Measurements from ENCODE around the gene PGA4.
"Not testable (repeated sequence)": the region's sequence is repeated elsewhere in the genome, so short reads cannot be mapped to it uniquely, and the experiment has no call there.

PGA4 gene

GRCh38 chr11:61187505-61188130 is 34.5 kb upstream of the PGA4 start:
- H3K27ac ChIP-seq (ENCODE audit: low read length), result no peak overlapping the region
- H3K4me3 ChIP-seq (ENCODE audit: low read length in 2 of 2), result no peak overlapping the region

DNA sequence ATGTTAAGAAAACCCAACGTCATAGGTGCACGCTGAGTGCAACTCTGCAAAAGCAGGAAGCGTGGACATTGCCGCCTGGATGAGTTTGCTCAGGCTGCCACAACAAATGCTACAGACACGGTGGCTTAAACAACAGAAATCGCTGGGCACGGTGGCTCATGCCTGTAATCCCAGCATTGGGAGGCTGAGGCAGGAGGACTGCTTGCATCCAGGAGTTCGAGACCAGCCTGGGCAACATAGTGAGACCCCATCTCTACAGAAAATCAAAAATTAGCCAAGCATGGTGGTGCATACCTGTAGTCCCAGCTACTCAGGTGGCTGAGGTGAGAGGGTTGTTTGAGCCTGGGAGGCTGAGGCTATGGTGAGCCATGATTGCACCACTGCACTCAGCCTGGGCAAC is 32.2 kb upstream of the PGA4 start:
- no peak overlapping the region for H3K9ac ChIP-seq (ENCODE audit: low read length in 2 of 2)
- H3K36me3 ChIP-seq (ENCODE audit: control insufficient read depth in 2 of 2, insufficient read depth in 2 of 2, low read length in 2 of 2), result no peaks in the 10 kb centered on the region
- H3K9me3 ChIP-seq (ENCODE audit: control insufficient read depth in 2 of 2, low read length in 2 of 2), result no peaks in the 10 kb centered on the region
- no peak overlapping the region for H3K4me3 ChIP-seq (ENCODE audit: low read length in 2 of 2)
- H3K27me3 ChIP-seq (ENCODE audit: control insufficient read depth in 1 of 2, insufficient read depth in 2 of 2, low read length in 2 of 2), result peaks cover 0 to 2% of the 10 kb centered on the region in 2 donors
- no peaks in the 10 kb centered on the region for H3K4me1 ChIP-seq (ENCODE audit: control insufficient read depth, insufficient read depth, low read length)
- H3K27ac ChIP-seq (ENCODE audit: low read length), result no peak overlapping the region

More at GRCh38 chr11:61187505-61188130, 34.5 kb upstream of the PGA4 start:
- no peak overlapping the region for H3K9ac ChIP-seq (ENCODE audit: low read length in 2 of 2)
- no peaks in the 10 kb centered on the region for H3K4me1 ChIP-seq (ENCODE audit: control insufficient read depth, insufficient read depth, low read length)
- no peaks in the 10 kb centered on the region for H3K36me3 ChIP-seq (ENCODE audit: control insufficient read depth in 2 of 2, insufficient read depth in 2 of 2, low read length in 2 of 2)
- peaks cover 0 to 2% of the 10 kb centered on the region in 2 donors for H3K27me3 ChIP-seq (ENCODE audit: control insufficient read depth in 1 of 2, insufficient read depth in 2 of 2, low read length in 2 of 2)
- H3K9me3 ChIP-seq (ENCODE audit: control insufficient read depth in 2 of 2, low read length in 2 of 2), result no peaks in the 10 kb centered on the region

GRCh38 chr11:61193596-61193995 is 28.6 kb upstream of the PGA4 start:
- H3K36me3 ChIP-seq (ENCODE audit: control insufficient read depth in 2 of 2, insufficient read depth in 2 of 2, low read length in 2 of 2), result no peaks in the 10 kb centered on the region
- no peak overlapping the region for H3K27ac ChIP-seq (ENCODE audit: low read length)
- no peaks in the 10 kb centered on the region for H3K4me1 ChIP-seq (ENCODE audit: control insufficient read depth, insufficient read depth, low read length)
- H3K9ac ChIP-seq (ENCODE audit: low read length in 2 of 2), result no peak overlapping the region
- no peak overlapping the region for H3K4me3 ChIP-seq (ENCODE audit: low read length in 2 of 2)
- H3K9me3 ChIP-seq (ENCODE audit: control insufficient read depth in 2 of 2, low read length in 2 of 2), result peaks cover 0 to 5% of the 10 kb centered on the region in 2 donors
- H3K27me3 ChIP-seq (ENCODE audit: control insufficient read depth in 1 of 2, insufficient read depth in 2 of 2, low read length in 2 of 2), result peaks cover 4 to 6% of the 10 kb centered on the region in 2 donors

DNA sequence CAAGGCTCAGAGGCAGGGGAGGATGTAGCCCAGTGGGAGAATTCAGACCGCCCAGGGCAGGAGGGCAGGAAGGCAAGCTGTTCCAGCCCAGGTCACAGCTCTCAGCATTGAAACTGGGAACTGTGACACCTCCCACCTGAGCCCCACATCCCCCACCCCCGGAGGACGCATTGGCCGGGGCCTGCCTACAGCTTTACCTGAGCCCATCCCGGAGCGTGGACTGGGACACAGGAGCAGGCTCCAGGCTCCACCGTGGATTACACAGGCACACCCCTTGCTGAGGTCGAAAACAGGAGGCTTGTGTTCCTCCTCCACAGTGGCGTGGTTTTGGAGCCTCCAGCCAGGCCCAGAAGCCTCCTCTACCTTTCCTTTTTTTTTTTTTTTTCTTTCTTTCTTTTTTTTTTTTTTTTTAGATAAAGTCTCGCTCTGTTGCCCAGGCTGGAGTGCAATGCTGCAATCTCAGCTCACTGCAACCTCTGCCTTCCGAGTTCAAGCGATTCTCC is 27.9 kb upstream of the PGA4 start:
- H3K27me3 ChIP-seq (ENCODE audit: control insufficient read depth in 1 of 2, insufficient read depth in 2 of 2, low read length in 2 of 2), result peaks cover 4 to 6% of the 10 kb centered on the region in 2 donors
- H3K4me3 ChIP-seq (ENCODE audit: low read length in 2 of 2), result no peak overlapping the region
- H3K36me3 ChIP-seq (ENCODE audit: control insufficient read depth in 2 of 2, insufficient read depth in 2 of 2, low read length in 2 of 2), result no peaks in the 10 kb centered on the region
- H3K27ac ChIP-seq (ENCODE audit: low read length), result no peak overlapping the region
- H3K9me3 ChIP-seq (ENCODE audit: control insufficient read depth in 2 of 2, low read length in 2 of 2), result peaks cover 3 to 5% of the 10 kb centered on the region in 2 donors
- H3K9ac ChIP-seq (ENCODE audit: low read length in 2 of 2), result no peak overlapping the region
- no peaks in the 10 kb centered on the region for H3K4me1 ChIP-seq (ENCODE audit: control insufficient read depth, insufficient read depth, low read length)

DNA sequence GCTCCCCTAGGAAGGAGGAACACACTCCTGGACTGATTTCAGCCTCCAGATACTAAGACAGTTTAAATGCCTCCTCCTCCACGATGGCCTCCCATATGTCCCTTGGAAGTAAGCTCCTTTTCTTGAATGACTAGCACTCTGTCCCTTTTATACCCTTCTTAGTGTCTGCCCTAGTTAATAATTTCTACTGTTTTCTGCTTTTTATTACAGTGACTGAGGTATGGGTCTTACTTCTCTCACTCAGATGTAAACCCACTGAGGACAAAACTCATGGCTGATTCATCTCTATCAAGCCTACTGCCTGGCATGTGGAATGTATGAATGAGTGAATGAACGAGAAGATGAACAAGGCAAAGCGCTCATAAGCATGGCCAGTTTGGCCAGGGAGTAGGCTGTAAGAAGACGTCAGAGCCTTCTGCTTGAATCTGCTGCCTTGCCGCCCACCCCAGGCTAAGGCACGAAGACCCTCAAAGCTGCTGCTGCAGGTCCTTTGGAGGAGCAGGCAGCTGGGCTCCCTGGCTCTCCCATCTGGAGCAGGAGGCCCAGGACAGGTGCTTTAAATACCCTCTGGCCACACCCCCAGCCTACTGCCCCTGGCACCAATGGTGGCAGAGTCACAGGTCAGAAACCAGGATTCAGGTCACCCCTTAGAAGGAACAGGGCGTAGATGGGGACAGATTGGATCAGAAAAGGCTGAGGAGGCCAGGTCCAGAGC is 27.0 kb upstream of the PGA4 start:
- H3K9me3 ChIP-seq (ENCODE audit: control insufficient read depth in 2 of 2, low read length in 2 of 2), result peaks cover 3 to 5% of the 10 kb centered on the region in 2 donors
- H3K4me3 ChIP-seq (ENCODE audit: low read length in 2 of 2), result no peak overlapping the region
- H3K9ac ChIP-seq (ENCODE audit: low read length in 2 of 2), result no peak overlapping the region
- no peaks in the 10 kb centered on the region for H3K4me1 ChIP-seq (ENCODE audit: control insufficient read depth, insufficient read depth, low read length)
- H3K36me3 ChIP-seq (ENCODE audit: control insufficient read depth in 2 of 2, insufficient read depth in 2 of 2, low read length in 2 of 2), result no peaks in the 10 kb centered on the region
- peaks cover 4 to 6% of the 10 kb centered on the region in 2 donors for H3K27me3 ChIP-seq (ENCODE audit: control insufficient read depth in 1 of 2, insufficient read depth in 2 of 2, low read length in 2 of 2)
- no peak overlapping the region for H3K27ac ChIP-seq (ENCODE audit: low read length)

DNA sequence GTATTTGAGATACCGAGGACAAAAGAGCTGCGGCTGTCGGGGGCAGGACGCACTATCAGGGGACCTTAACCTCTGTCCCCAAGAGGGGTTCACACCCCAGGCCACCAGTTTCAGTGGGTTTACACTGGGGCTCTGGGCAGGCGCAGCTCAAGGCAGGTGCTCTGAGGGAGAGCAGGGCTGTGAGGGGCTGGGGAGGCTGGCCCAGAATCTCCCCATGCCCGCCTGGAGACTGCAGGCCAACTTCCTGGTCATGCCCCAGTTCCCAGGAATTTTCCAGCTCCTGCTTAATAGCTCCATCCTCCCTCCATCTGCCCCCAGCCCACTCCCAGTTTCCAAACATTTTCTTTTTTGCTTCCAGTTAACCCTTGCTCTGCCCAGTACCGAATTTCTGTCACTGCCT is 26.4 kb upstream of the PGA4 start:
- H3K9me3 ChIP-seq (ENCODE audit: control insufficient read depth in 2 of 2, low read length in 2 of 2), result peaks cover 3 to 5% of the 10 kb centered on the region in 2 donors
- H3K9ac ChIP-seq (ENCODE audit: low read length in 2 of 2), result no peak overlapping the region
- H3K27me3 ChIP-seq (ENCODE audit: control insufficient read depth in 1 of 2, insufficient read depth in 2 of 2, low read length in 2 of 2), result peaks cover 4 to 6% of the 10 kb centered on the region in 2 donors
- no peak overlapping the region for H3K4me3 ChIP-seq (ENCODE audit: low read length in 2 of 2)
- no peaks in the 10 kb centered on the region for H3K36me3 ChIP-seq (ENCODE audit: control insufficient read depth in 2 of 2, insufficient read depth in 2 of 2, low read length in 2 of 2)
- no peaks in the 10 kb centered on the region for H3K4me1 ChIP-seq (ENCODE audit: control insufficient read depth, insufficient read depth, low read length)
- no peak overlapping the region for H3K27ac ChIP-seq (ENCODE audit: low read length)

DNA sequence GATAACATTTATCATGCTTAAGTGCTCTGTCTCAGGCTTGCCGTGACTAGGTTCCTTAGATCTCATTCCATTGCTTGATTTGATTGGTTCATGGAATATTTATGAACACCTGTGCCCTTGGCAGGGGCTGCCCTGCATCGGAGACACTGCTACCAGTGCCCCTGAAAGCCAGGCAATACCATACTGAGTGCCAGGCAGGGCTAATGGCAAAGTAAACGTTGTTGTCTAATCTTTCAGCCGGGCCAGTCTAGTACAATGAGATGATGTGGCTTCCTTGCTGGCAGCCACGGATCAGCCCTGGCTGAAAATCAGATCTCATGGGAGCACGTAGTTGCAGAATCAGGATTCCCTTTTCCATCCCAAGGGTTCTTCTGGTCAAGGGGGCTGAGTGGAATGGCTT is 23.8 kb upstream of the PGA4 start:
- no peak overlapping the region for H3K4me3 ChIP-seq (ENCODE audit: low read length in 2 of 2)
- H3K9me3 ChIP-seq (ENCODE audit: control insufficient read depth in 2 of 2, low read length in 2 of 2), result peaks cover 3 to 5% of the 10 kb centered on the region in 2 donors
- H3K36me3 ChIP-seq (ENCODE audit: control insufficient read depth in 2 of 2, insufficient read depth in 2 of 2, low read length in 2 of 2), result no peaks in the 10 kb centered on the region
- no peak overlapping the region for H3K27ac ChIP-seq (ENCODE audit: low read length)
- H3K9ac ChIP-seq (ENCODE audit: low read length in 2 of 2), result no peak overlapping the region
- peaks cover 4 to 6% of the 10 kb centered on the region in 2 donors for H3K27me3 ChIP-seq (ENCODE audit: control insufficient read depth in 1 of 2, insufficient read depth in 2 of 2, low read length in 2 of 2)
- H3K4me1 ChIP-seq (ENCODE audit: control insufficient read depth, insufficient read depth, low read length), result no peaks in the 10 kb centered on the region

DNA sequence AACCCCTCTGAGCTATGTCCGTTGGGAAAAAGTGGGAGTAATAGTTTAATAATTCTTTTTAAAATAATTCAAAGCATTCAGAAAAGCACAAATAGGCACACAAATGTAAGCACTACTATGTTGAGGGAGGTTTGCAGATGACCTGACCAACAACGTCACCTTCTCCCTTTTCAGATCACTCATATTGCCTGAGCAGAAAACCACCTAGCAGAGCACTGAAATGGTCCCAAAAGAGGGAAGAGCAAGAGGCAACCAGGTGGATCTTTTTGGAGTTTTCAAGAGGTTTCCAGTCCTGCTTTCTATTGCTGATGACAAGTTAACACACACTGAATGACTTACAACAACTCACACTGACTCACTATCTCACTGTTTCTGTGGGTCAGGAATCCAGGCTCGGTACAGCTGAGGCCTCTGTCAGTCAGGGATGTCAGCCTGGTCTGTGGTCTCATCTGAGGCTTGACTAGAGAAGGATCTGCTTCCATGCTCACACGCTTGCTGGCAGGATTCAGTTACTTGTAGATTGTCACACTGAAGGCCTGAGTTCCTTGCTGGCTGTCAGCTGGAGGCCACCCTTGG is 23.1 kb upstream of the PGA4 start:
- peaks cover 4 to 6% of the 10 kb centered on the region in 2 donors for H3K27me3 ChIP-seq (ENCODE audit: control insufficient read depth in 1 of 2, insufficient read depth in 2 of 2, low read length in 2 of 2)
- peaks cover 3 to 5% of the 10 kb centered on the region in 2 donors for H3K9me3 ChIP-seq (ENCODE audit: control insufficient read depth in 2 of 2, low read length in 2 of 2)
- no peaks in the 10 kb centered on the region for H3K36me3 ChIP-seq (ENCODE audit: control insufficient read depth in 2 of 2, insufficient read depth in 2 of 2, low read length in 2 of 2)
- H3K4me1 ChIP-seq (ENCODE audit: control insufficient read depth, insufficient read depth, low read length), result no peaks in the 10 kb centered on the region
- no peak overlapping the region for H3K4me3 ChIP-seq (ENCODE audit: low read length in 2 of 2)
- no peak overlapping the region for H3K27ac ChIP-seq (ENCODE audit: low read length)
- H3K9ac ChIP-seq (ENCODE audit: low read length in 2 of 2), result no peak overlapping the region

DNA sequence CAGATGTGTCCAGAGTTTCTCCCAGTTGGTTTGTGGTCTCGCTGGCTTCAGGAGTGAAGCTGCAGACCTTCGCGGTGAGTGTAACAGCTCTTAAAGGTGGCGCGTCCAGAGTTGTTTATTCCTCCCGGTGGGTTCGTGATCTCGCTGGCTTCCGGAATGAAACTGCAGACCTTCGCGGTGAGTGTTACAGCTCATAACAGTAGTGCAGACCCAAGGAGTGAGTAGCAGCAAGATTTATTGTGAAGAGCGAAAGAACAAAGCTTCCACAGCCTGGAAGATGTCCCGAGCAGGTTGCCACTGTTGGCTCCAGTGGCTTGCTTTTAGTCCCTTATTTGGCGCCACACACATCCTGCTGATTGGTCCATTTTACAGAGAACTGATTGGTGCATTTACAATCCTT is 20.7 kb upstream of the PGA4 start:
- H3K9ac ChIP-seq (ENCODE audit: low read length in 2 of 2), result no peak overlapping the region
- peaks cover 3 to 5% of the 10 kb centered on the region in 2 donors for H3K9me3 ChIP-seq (ENCODE audit: control insufficient read depth in 2 of 2, low read length in 2 of 2)
- no peak overlapping the region for H3K4me3 ChIP-seq (ENCODE audit: low read length in 2 of 2)
- no peak overlapping the region for H3K27ac ChIP-seq (ENCODE audit: low read length)
- H3K36me3 ChIP-seq (ENCODE audit: control insufficient read depth in 2 of 2, insufficient read depth in 2 of 2, low read length in 2 of 2), result no peaks in the 10 kb centered on the region
- peaks cover 0 to 6% of the 10 kb centered on the region in 2 donors for H3K27me3 ChIP-seq (ENCODE audit: control insufficient read depth in 1 of 2, insufficient read depth in 2 of 2, low read length in 2 of 2)
- H3K4me1 ChIP-seq (ENCODE audit: control insufficient read depth, insufficient read depth, low read length), result no peaks in the 10 kb centered on the region

GRCh38 chr11:61202950-61203746 is 19.0 kb upstream of the PGA4 start, which contains the start of gene PGA3:
Gene PGA3 (plus strand): TSS chr11:61203515. CDS start chr11:61203565, 50 bp downstream.
- not testable (repeated sequence) for H3K4me1 ChIP-seq (ENCODE audit: control insufficient read depth, insufficient read depth, low read length); H3K27ac ChIP-seq (ENCODE audit: low read length); H3K4me3 ChIP-seq (ENCODE audit: low read length in 2 of 2); H3K9me3 ChIP-seq (ENCODE audit: control insufficient read depth in 2 of 2, low read length in 2 of 2); H3K36me3 ChIP-seq (ENCODE audit: control insufficient read depth in 2 of 2, insufficient read depth in 2 of 2, low read length in 2 of 2); H3K27me3 ChIP-seq (ENCODE audit: control insufficient read depth in 1 of 2, insufficient read depth in 2 of 2, low read length in 2 of 2); H3K9ac ChIP-seq (ENCODE audit: low read length in 2 of 2)

Data from stomach smooth muscle (tissue), 2 donors.